Esophagus muscularis mucosa (tissue), 4 donors: ENCODE results near the gene DGUOK. TPM values are rescaled to one million over a fixed set of nuclear protein-coding genes. Genes with fewer than 3 reads are reported as not detected.

Experiments used
- DNase-seq: peaks from one replicate; pipeline ENCODE4 v3.0.0-alpha.2; 2017; ENCODE audit errors: extremely low spot score
- H3K27ac ChIP-seq, 4 donors: fragments of 200-600 bp; sonication (generic); replicated peaks in 1 of 4; 1 replicate in 3 of 4; 2 replicates in 1 of 4; pipeline ENCODE4 v1.5.1; 2016 to 2019; ENCODE audit warnings: mild to moderate bottlenecking in 1 of 4
- H3K27me3 ChIP-seq, 4 donors: fragments of 200-600 bp; sonication (generic); one replicate each; pipeline versions ENCODE4 v1.5.1 to v1.6.0; 2016 to 2019
- H3K36me3 ChIP-seq, 4 donors: fragments of 200-600 bp; sonication (generic); one replicate each; pipeline ENCODE4 v1.5.1; 2016 to 2019
- H3K4me1 ChIP-seq, 4 donors: fragments of 200-600 bp; sonication (generic); one replicate each; pipeline ENCODE4 v1.5.1; 2016 to 2019
- H3K4me3 ChIP-seq, 4 donors: fragments of 200-600 bp; sonication (generic); 1 replicate in 2 of 4; 2 replicates in 2 of 4; pipeline ENCODE4 v1.5.1; 2016 to 2019; ENCODE audit warnings: mild to moderate bottlenecking in 4 of 4, moderate library complexity in 1 of 4
- H3K9me3 ChIP-seq, 4 donors: fragments of 200-600 bp; sonication (generic); 1 replicate in 3 of 4; 2 replicates in 1 of 4; pipeline ENCODE4 v1.5.1; 2016 to 2019
- EP300 ChIP-seq: sonication (generic); formaldehyde crosslinking; IDR thresholded peaks from one replicate; pipeline ENCODE4 v1.6.1; 2017; ENCODE audit warnings: antibody characterized with exemption
- POLR2A ChIP-seq: fragments of 450-650 bp; IDR thresholded peaks from one replicate; pipeline ENCODE4 v1.6.1; 2017; ENCODE audit warnings: antibody characterized with exemption, moderate library complexity, mild to moderate bottlenecking, low read depth
- POLR2AphosphoS5 ChIP-seq, 2 donors: sonication (generic); formaldehyde crosslinking; IDR thresholded peaks; one replicate each; pipeline ENCODE4 v1.6.1; 2017; ENCODE audit warnings: antibody characterized with exemption in 2 of 2
- WGBS: methylation state at CpG from one replicate; pipeline ENCODE4 v1.1.5; 2018; 5-methylcytosine and 5-hydroxymethylcytosine counted together
- intact Hi-C: fragments of 100-400 bp; cut with DNase I; formaldehyde crosslinking; loops from one replicate; pipeline ENCODE4 v1.15.1; 2023
- total RNA-seq, 4 donors: library from RNA; depleted of rRNA; stranded (reverse); fragments of >200 nt; gene quantifications; one replicate each; pipeline versions ENCODE4 v1.1.0 to v1.2.1, GENCODE V29; 2016
- TF ChIP-seq, protein P1 (sequence below), 3 experiments: fragments of 200-600 bp in 2 of 3; fragments of 450-650 bp in 1 of 3; sonication (generic) in 2 of 3; IDR thresholded peaks; one replicate each; pipeline ENCODE4 v1.5.1; 2017 to 2019; ENCODE audit warnings: antibody characterized with exemption in 3 of 3, mild to moderate bottlenecking in 2 of 3, moderate library complexity in 1 of 3

DGUOK gene
- total RNA-seq, 4 donors from 2014 or later, result 31.6 to 50.7 (median 36.6) TPM

DNA sequence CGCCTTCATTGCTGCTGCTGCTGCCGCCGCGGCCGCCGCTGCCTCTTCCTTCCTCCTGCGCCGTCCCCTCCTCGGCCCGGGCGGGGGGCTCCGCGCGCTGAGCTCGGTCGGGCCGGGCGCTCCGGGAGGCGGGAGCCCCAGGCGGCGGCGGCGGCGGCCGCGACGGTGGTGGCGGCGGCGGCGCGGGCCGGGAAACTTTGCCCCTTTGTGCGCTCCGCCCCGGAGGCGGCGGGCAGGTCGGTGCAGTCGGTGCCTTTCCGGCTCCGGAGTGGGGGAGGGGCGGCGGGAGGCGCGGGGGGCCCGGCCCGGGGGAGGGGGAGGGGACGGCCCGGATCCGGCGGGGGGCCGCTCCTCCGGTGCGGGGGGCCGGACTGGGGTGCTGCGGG, 58.2 kb downstream of the DGUOK start:
- TF ChIP-seq POLR2AphosphoS5 (IDR thresholded peaks at IDR 0.05) (peak in 1 of 2 donors; percentile 42), EP300 (no peak)
- H3K27ac ChIP-seq, result peak overlapping the region in 3 of 4 donors; percentile 64 to 71 (median 65)
- no peak for DNase-seq
- peak overlapping the region; percentile 59 to 76 (median 66) for H3K4me3 ChIP-seq
- H3K36me3 ChIP-seq, result peaks cover 0 to 4% (median 0%) of the 10 kb centered on the region in 4 donors
- H3K9me3 ChIP-seq, result no peaks in the 10 kb centered on the region
- 1% methylated on average over 20 of the region's 58 CpGs for WGBS
- intact Hi-C loops, result loop anchor here (5.0 to 10.0 kb wide), 2 partner anchors 58 to 160 kb away; partner anchors contain the start of genes DGUOK and STAMBP
- peaks cover 0 to 4% (median 0%) of the 10 kb centered on the region in 4 donors for H3K27me3 ChIP-seq
- peaks cover 60 to 67% (median 65%) of the 10 kb centered on the region in 4 donors for H3K4me1 ChIP-seq

DNA sequence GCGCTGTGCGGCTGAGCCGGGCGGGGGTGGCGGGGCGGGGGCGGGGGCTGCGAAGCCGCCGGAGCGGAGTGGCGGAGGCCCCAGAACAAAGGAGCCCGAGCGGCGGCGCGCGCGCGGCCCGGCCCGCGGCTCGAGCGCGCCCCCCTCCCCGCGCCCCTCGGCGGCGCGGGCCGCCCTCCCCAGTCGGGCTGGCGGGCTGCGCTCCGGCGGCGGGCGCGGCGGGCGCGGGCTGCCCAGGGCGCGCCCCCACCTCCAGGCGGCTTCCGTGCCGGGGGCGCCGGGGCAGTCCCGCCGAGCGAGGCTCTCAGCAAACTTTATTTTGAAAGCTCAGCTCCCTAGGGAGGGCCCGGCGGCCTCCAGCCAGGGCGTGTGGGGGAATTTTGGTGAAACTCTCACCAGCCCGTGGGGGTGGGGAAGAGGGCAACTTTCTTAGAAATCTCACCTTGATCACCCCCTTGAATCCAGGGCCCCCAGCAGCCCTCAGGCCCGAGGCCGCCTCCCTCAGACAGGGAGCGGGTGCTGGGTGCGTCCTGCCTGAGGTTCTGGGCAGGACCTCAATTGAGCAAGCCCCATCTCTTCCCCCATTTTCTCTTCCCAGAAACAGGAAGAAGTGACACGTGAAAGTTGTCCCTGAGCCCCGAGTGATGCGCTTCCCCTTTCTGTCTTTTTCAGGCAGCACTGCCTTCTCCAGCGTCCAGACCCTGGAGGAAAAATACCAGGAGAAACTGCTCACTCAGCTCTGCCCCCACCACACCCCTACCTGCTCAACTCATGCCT, 58.8 kb downstream of the DGUOK start:
- no peaks in the 10 kb centered on the region for H3K27me3 ChIP-seq
- peak overlapping the region; percentile 52 to 71 (median 64) for H3K27ac ChIP-seq
- no peaks in the 10 kb centered on the region for H3K9me3 ChIP-seq
- H3K4me3 ChIP-seq, result peak overlapping the region; percentile 59 to 76 (median 66)
- intact Hi-C loops, result loop anchor here (5.0 to 10.0 kb wide), 2 partner anchors 58 to 161 kb away; partner anchors contain the start of genes DGUOK and STAMBP
- 7% methylated on average over 3 of the region's 66 CpGs for WGBS
- H3K4me1 ChIP-seq, result peaks cover 58 to 66% (median 65%) of the 10 kb centered on the region in 4 donors
- TF ChIP-seq EP300 (no peak), POLR2AphosphoS5 (IDR thresholded peaks at IDR 0.05) (peak in 1 of 2 donors; percentile 35), POLR2A (peak; percentile 19)
- H3K36me3 ChIP-seq, result peaks cover 0 to 4% (median 0%) of the 10 kb centered on the region in 4 donors
- DNase-seq, result no peak

DNA sequence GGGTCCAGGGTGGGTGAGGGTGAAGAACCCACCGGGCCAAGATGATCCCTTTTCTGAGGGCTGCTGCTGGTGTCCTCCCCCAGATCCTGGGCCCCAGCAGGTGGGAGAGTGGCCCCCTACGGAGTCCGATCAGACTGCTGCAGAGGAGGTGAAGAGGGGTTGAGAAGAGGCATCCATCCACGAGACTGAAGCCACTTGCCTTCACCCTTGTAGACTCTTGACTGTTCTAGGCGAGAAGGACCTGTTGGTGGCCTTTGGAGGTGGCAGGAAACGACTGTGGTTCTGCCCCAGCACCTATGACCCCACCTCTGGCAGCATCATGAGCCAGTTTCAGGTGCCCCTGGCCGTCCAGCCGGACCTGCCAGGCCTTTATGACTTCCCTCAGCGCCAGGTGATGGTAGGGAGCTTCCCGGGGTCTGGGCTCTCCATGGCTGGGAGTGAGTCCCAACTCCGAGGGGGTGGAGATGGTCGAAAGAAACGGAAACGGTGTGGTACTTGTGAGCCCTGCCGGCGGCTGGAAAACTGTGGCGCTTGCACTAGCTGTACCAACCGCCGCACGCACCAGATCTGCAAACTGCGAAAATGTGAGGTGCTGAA, 59.5 kb downstream of the DGUOK start:
- peaks cover 0 to 4% (median 0%) of the 10 kb centered on the region in 4 donors for H3K36me3 ChIP-seq
- H3K27ac ChIP-seq, result peak overlapping the region in 2 of 4 donors; percentile 40 to 65
- intact Hi-C loops, result loop anchor here (5.0 to 10.0 kb wide), 2 partner anchors 59 to 161 kb away; partner anchors contain the start of genes DGUOK and STAMBP
- H3K4me3 ChIP-seq, result peak overlapping the region; percentile 59 to 76 (median 66)
- H3K9me3 ChIP-seq, result no peaks in the 10 kb centered on the region
- H3K27me3 ChIP-seq, result no peaks in the 10 kb centered on the region
- H3K4me1 ChIP-seq, result peaks cover 51 to 60% (median 59%) of the 10 kb centered on the region in 4 donors
- no peak for TF ChIP-seq POLR2A
- 95% methylated on average over 14 of the region's 21 CpGs for WGBS
- no peak for DNase-seq

DNA sequence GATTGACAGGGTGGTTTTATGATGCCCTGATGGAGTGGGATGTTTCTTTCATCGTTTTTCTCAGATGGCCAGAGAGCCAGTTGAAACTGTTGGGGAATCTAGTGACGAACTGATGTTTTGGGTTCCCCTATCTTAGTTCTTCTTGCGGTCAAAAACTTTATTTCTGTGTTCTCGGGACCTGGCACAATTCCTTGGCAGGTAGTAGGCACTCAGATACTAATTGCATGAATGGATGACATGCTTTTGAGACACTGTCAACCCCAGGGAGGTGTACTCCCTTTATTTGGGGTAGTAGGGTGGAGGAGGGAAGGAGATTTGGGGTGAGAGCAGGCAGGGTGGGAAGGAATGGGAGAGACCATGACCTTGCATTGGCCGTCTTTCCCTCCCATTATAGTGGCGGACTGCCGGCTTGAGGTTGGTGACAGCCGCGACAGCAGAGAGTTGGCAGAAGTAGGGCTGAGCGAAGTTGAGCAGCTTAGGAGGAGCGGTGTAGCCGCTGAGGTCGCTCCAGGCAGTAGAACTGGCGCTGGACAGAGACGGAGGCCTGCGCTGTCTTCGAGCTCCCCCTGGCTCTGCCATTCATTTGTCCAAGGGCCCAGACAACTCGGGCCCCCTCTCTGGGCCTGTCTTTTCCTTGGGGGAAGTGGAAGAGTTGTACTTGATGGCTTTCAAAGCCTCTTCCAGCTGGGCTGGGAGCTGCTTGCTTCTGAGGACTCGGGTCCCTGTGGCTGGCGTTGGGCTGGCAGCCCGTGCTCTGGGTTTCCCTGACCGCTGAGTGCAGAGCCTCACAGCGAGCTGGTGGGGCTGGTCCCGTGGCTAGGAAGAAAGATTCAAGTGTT, 60.6 kb downstream of the DGUOK start:
- Histone ChIP-seq H3K9me3 (no peaks in the 10 kb centered on the region), H3K27me3 (no peaks in the 10 kb centered on the region), H3K4me1 (peaks cover 39 to 49% (median 48%) of the 10 kb centered on the region in 4 donors), H3K4me3 (peak overlapping the region; percentile 1 to 76 (median 10)), H3K36me3 (peaks cover 0 to 4% (median 0%) of the 10 kb centered on the region in 4 donors), H3K27ac (no peak overlapping the region)
- WGBS, result 58% methylated on average over 23 of the region's 24 CpGs
- DNase-seq, result no peak
- TF ChIP-seq EP300, result no peak
- TF ChIP-seq POLR2AphosphoS5 (IDR thresholded peaks at IDR 0.05), result no peak
- TF ChIP-seq POLR2A, result no peak
- TF ChIP-seq, protein P1, sequence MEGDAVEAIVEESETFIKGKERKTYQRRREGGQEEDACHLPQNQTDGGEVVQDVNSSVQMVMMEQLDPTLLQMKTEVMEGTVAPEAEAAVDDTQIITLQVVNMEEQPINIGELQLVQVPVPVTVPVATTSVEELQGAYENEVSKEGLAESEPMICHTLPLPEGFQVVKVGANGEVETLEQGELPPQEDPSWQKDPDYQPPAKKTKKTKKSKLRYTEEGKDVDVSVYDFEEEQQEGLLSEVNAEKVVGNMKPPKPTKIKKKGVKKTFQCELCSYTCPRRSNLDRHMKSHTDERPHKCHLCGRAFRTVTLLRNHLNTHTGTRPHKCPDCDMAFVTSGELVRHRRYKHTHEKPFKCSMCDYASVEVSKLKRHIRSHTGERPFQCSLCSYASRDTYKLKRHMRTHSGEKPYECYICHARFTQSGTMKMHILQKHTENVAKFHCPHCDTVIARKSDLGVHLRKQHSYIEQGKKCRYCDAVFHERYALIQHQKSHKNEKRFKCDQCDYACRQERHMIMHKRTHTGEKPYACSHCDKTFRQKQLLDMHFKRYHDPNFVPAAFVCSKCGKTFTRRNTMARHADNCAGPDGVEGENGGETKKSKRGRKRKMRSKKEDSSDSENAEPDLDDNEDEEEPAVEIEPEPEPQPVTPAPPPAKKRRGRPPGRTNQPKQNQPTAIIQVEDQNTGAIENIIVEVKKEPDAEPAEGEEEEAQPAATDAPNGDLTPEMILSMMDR (IDR thresholded peaks at IDR 0.05), result no peak
- intact Hi-C loops, result loop anchor here (5.0 to 10.0 kb wide), 2 partner anchors 60 to 163 kb away; partner anchors contain the start of genes DGUOK and STAMBP

DNA sequence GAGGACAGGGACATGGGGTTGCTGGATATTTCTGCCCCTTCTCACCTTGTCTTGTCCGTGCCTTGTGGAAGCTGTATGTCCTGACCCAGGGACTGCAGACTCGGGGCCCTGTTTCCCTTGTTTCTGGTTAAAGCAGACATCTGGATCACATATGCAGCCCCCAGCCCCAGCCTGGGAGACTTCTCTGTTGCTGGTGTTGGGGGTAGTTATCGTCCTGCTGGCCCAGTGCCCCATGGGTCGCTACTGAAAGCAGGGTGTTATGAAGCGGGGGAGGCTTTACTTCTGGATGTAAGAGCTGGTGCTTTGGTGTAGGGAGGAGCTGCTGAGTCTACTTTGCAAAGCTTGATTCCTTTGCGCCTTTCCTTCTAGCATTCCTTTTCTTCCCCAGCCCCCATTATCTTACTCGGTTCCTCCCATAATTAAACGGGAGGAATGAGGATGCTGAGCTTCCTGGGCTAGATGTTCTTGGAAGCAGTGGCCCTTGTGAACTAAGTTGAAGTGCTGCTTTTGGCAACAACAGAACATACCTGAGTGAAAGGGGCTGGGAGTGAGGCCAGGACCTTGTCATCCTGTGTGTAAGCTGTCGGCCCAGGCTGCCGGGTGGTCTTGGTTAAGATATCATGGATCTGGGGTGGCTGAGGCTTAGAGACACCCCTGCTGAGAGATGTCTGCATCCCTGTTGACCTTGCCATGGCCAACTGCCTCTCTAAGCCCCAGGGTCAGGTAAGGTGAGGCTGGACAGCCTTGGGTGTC, 61.4 kb downstream of the DGUOK start:
- peak overlapping the region; percentile 1 to 76 (median 10) for H3K4me3 ChIP-seq
- 49% methylated on average over 10 of the region's 10 CpGs for WGBS
- intact Hi-C loops, result loop anchor here (5.0 to 10.0 kb wide), 2 partner anchors 61 to 163 kb away; partner anchors contain the start of genes DGUOK and STAMBP

More for the DNA sequence above, 61.4 kb downstream of the DGUOK start:
- Histone ChIP-seq H3K4me1 (peaks cover 36 to 47% (median 45%) of the 10 kb centered on the region in 4 donors), H3K27me3 (no peaks in the 10 kb centered on the region), H3K36me3 (peaks cover 0 to 4% (median 0%) of the 10 kb centered on the region in 4 donors), H3K9me3 (no peaks in the 10 kb centered on the region), H3K27ac (no peak overlapping the region)
- TF ChIP-seq, protein P1 (IDR thresholded peaks at IDR 0.05), result no peak
- no peak for TF ChIP-seq POLR2A
- no peak for TF ChIP-seq EP300
- no peak for TF ChIP-seq POLR2AphosphoS5 (IDR thresholded peaks at IDR 0.05)
- no peak for DNase-seq
